WERI-Rb-1 (cell line): Measurements from ENCODE around the gene RGS6.

ENCODE experiments used
- DNase-seq: peaks from one replicate; pipeline ENCODE4 v3.0.0-alpha.2; 2020
- H3K27ac ChIP-seq: fragments of 250-450 bp; sonication (Bioruptor Pico); 2 replicates; pipeline ENCODE4 v1.5.1; 2020; ENCODE audit warnings: mild to moderate bottlenecking, moderate library complexity
- H3K27me3 ChIP-seq: fragments of 250-450 bp; sonication (Bioruptor Pico); 2 replicates; pipeline ENCODE4 v1.5.1; 2021; ENCODE audit warnings: mild to moderate bottlenecking, low read depth, moderate library complexity; ENCODE audit not compliant: insufficient read depth, severe bottlenecking
- H3K36me3 ChIP-seq: fragments of 250-450 bp; sonication (Bioruptor Pico); 2 replicates; pipeline ENCODE4 v1.5.1; 2020; ENCODE audit warnings: mild to moderate bottlenecking, moderate library complexity
- H3K4me3 ChIP-seq: 2 replicates; pipeline ENCODE4 v1.5.1; 2011; ENCODE audit warnings: low read depth, mild to moderate bottlenecking, control low read depth, low read length
- H3K9me3 ChIP-seq: fragments of 250-450 bp; sonication (Bioruptor Pico); 2 replicates; pipeline ENCODE4 v1.5.1; 2021; ENCODE audit warnings: mild to moderate bottlenecking, moderate library complexity; ENCODE audit not compliant: severe bottlenecking
- TF ChIP-seq, protein P1 (sequence below): IDR thresholded peaks from 2 replicates; pipeline ENCODE4 v1.5.1; 2011; ENCODE audit warnings: low read depth, mild to moderate bottlenecking, control low read depth, inconsistent platforms, low read length

RGS6 gene

DNA sequence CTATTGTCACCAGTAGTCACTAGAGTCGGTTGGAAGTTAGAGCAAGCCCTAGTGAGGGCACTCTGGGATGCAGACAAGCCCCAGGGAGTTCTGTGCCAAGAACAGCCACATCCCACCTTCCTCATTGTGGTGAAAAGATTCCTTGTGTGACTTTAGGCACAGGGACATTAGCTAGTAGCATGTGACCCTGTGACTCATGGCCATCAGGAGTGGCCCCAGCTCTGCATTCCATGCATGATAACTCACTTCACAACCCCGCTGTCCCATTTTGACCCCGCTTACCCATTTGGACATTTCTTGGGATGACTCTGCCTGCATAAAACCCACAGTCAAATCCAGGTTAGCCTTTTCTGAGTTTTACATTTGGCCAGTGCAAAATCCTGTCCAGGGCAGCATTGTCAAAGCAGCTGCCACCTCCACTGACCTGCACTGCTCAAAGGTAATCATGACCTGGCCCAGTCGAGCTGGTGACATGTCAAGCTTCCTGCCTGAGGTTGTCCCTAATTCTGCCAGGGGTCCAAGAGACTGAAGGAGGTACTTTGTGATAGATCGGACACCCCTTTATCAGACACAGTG lies 531.1 kb downstream of the RGS6 start:
- TF ChIP-seq, protein P1, sequence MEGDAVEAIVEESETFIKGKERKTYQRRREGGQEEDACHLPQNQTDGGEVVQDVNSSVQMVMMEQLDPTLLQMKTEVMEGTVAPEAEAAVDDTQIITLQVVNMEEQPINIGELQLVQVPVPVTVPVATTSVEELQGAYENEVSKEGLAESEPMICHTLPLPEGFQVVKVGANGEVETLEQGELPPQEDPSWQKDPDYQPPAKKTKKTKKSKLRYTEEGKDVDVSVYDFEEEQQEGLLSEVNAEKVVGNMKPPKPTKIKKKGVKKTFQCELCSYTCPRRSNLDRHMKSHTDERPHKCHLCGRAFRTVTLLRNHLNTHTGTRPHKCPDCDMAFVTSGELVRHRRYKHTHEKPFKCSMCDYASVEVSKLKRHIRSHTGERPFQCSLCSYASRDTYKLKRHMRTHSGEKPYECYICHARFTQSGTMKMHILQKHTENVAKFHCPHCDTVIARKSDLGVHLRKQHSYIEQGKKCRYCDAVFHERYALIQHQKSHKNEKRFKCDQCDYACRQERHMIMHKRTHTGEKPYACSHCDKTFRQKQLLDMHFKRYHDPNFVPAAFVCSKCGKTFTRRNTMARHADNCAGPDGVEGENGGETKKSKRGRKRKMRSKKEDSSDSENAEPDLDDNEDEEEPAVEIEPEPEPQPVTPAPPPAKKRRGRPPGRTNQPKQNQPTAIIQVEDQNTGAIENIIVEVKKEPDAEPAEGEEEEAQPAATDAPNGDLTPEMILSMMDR = no peak
- Histone ChIP-seq H3K9me3 (peaks cover 5% of the 10 kb centered on the region), H3K27me3 (no peaks in the 10 kb centered on the region), H3K36me3 (no peaks in the 10 kb centered on the region), H3K27ac (no peak overlapping the region), H3K4me3 (no peak overlapping the region)
- no peak for DNase-seq

DNA sequence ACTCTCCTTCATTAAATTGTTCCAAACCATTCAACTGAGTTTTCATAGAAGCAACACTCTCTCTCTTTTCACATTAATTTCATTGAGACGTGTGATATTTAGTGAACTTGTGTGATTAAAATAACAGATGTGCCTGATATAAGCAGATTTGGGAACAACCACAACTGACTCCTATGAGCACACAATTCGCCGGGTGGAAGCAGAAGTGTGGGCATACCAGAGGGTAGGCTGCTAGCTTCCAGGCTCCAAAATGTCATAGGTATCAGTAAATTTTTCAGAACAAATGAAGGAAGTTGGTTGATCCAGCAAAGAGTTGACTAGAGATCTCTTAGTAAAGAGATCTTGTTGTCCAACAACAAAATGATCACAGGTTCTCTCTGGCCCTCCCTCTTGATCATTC lies 532.0 kb downstream of the RGS6 start:
- H3K36me3 ChIP-seq = no peaks in the 10 kb centered on the region
- H3K27ac ChIP-seq = no peak overlapping the region
- no peak for DNase-seq
- no peak overlapping the region for H3K4me3 ChIP-seq
- TF ChIP-seq, protein P1 = no peak
- no peaks in the 10 kb centered on the region for H3K27me3 ChIP-seq
- H3K9me3 ChIP-seq = peaks cover 5% of the 10 kb centered on the region

DNA sequence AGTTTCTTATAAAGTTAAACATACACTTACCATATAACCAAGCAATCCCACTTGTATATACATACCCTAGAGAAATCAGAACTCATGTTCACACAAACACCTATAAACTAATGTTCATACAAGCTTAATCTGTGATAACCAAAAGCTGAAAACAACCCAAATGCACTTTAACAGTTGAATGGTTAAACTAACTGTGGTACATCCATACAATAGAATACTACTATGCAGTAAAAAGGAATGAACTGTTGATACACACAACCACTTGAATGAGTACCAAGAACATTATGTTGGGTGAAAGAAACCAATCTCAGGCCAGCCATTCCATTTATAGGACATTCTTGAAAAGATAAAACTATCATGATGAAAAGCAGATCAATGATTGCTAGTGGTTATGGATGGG lies 534.1 kb downstream of the RGS6 start:
- Histone ChIP-seq H3K27me3 (no peaks in the 10 kb centered on the region), H3K27ac (no peak overlapping the region), H3K36me3 (no peaks in the 10 kb centered on the region), H3K9me3 (peaks cover 5% of the 10 kb centered on the region), H3K4me3 (no peak overlapping the region)
- DNase-seq = no peak
- TF ChIP-seq, protein P1 = no peak

DNA sequence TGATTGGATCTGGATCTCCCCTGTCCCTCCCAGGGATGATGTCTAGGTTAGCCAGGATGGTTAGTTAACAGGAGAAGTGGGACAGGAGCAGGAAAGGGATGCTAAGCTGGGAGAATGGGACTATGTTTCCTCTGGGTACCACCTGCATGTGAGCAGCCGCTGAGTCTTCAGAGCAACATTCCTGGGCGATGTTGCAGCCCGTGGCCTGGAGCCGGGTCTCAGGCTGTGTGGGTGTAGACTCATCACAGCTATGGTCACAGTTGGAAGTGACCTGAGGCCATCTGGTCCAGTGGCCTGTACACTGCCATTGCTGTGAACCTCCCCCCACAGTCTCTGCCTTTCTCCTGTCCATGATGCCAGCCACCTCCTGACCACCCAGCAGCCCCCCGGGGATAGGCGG lies 539.1 kb downstream of the RGS6 start:
- TF ChIP-seq, protein P1 = no peak
- H3K36me3 ChIP-seq = no peaks in the 10 kb centered on the region
- H3K27ac ChIP-seq = no peak overlapping the region
- H3K9me3 ChIP-seq = peaks cover 5% of the 10 kb centered on the region
- H3K27me3 ChIP-seq = no peaks in the 10 kb centered on the region
- no peak for DNase-seq
- H3K4me3 ChIP-seq = no peak overlapping the region

DNA sequence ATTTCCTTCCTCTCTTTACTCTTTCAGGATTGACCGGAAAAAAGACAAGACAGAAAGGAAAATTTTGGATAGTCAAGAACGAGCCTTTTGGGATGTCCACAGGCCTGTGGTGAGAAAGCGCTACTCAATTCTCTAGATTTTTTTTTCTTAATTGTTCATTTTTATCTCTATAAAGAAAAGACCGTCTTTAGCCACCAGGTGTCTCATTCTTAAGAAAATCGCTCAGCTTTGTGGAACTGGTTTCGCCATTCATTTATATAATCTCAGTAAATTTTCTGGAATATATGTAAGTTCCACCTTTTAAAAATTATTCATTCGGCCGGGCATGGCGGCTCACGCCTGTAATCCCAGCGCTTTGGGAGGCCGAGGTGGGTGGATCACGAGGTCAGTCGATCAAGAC lies 540.6 kb downstream of the RGS6 start:
- no peaks in the 10 kb centered on the region for H3K9me3 ChIP-seq
- no peaks in the 10 kb centered on the region for H3K36me3 ChIP-seq
- H3K4me3 ChIP-seq = no peak overlapping the region
- H3K27ac ChIP-seq = no peak overlapping the region
- no peaks in the 10 kb centered on the region for H3K27me3 ChIP-seq
- TF ChIP-seq, protein P1 = no peak
- no peak for DNase-seq
